H1 (cell line): ENCODE data around the gene ISCA2. TPM values are rescaled to one million over a fixed set of nuclear protein-coding genes. Genes with fewer than 3 reads are reported as not detected.

Experiments used
- ATF2 ChIP-seq: IDR thresholded peaks from 2 replicates; pipeline ENCODE4 v1.6.1; 2012; ENCODE audit warnings: low read length, inconsistent platforms
- ATF3 ChIP-seq: IDR thresholded peaks from 2 replicates; pipeline ENCODE4 v1.6.1; 2011; ENCODE audit warnings: low read depth, mild to moderate bottlenecking, low read length; ENCODE audit not compliant: insufficient read depth
- CBX8 ChIP-seq: fragments of 300-800, 300-1000 bp; sonication (generic); IDR thresholded peaks from 2 replicates; pipeline ENCODE4 v1.7.1; 2016; ENCODE audit warnings: low read depth, low read length, borderline replicate concordance
- CHD7 ChIP-seq: fragments of 300-600 bp; sonication (generic); IDR thresholded peaks from 2 replicates; pipeline ENCODE4 v1.7.1; 2012; ENCODE audit warnings: low read length, moderate library complexity, mild to moderate bottlenecking, inconsistent platforms; ENCODE audit not compliant: insufficient replicate concordance
- MAFK ChIP-seq: IDR thresholded peaks from 2 replicates; pipeline ENCODE4 v1.6.1; 2012; ENCODE audit warnings: low read depth, mild to moderate bottlenecking, improper control_type of control experiment, low read length
- SIN3A ChIP-seq, 2 experiments: IDR thresholded peaks in 1 of 2; conservative IDR thresholded peaks in 1 of 2; 2 replicates each; pipeline ENCODE4 v1.6.1; 2011 to 2012; ENCODE audit warnings: low read length in 2 of 2, improper control_type of control experiment in 1 of 2, low read depth in 1 of 2, mild to moderate bottlenecking in 1 of 2
- SP1 ChIP-seq: IDR thresholded peaks from 2 replicates; pipeline ENCODE4 v1.6.1; 2011; ENCODE audit warnings: low read depth, low read length
- SUZ12 ChIP-seq: fragments of 200-600 bp; sonication (generic); IDR thresholded peaks from 2 replicates; pipeline ENCODE4 v1.6.1; 2012; ENCODE audit warnings: mild to moderate bottlenecking, inconsistent platforms, low read length, moderate library complexity, mixed read lengths
- TAF1 ChIP-seq: IDR thresholded peaks from 2 replicates; pipeline ENCODE4 v1.6.1; 2011; ENCODE audit warnings: mild to moderate bottlenecking, low read depth, low read length
- TCF12 ChIP-seq: IDR thresholded peaks from 2 replicates; pipeline ENCODE4 v1.6.1; 2011; ENCODE audit warnings: low read depth, mild to moderate bottlenecking, low read length
- polyA plus RNA-seq, 7 experiments: library from polyadenylated mRNA; depleted of rRNA in 3 of 7; stranded (reverse) in 5 of 7; unstranded in 2 of 7; fragments of >200 nt in 5 of 7; fragments of 200-250 nt in 2 of 7; gene quantifications; 1 replicate in 5 of 7; 2 replicates in 1 of 7; 4 replicates in 1 of 7; pipeline versions ENCODE4 v1.2.1 to v1.2.3, GENCODE V29; 2011 to 2013; ENCODE audit warnings: missing spikeins in 2 of 7, mixed read lengths in 2 of 7
- total RNA-seq: library from RNA; stranded (reverse); fragmentation: NEBNext Ultra II Directional; extraction: Animal tissue kit (Norgen Biotek cat#: 25700); gene quantifications from 2 replicates; pipeline ENCODE4 v1.2.1, GENCODE V29; 2021

Gene ISCA2
- total and polyA plus RNA-seq, 2 of the 8 experiments (the other 6 are each of a cell fraction or from before 2014, with no cell fraction given): 43.5 to 78.6 TPM

GRCh38 chr14:74531467-74531866, 37.9 kb downstream of the ISCA2 start (continued):
- TF ChIP-seq CHD7 (no peak), ATF3 (no peak), ATF2 (no peak), SP1 (no peak), CBX8 (no peak), MAFK (no peak), TAF1 (no peak), TCF12 (no peak), SIN3A (conservative IDR thresholded peaks at IDR 0.05 in 1 of 2, IDR thresholded peaks at IDR 0.05 in 1 of 2; ENCODE audit: low read depth in 1 of 2, low read length in 2 of 2) (no peak), SUZ12 (no peak)
